NCI-H2107 (cell line): ENCODE results near the gene CLDN16.

ENCODE experiments used
- DNase-seq: peaks from one replicate; lab custom pipeline; 2025; lab: John Stamatoyannopoulos, UW

The CLDN16 gene

DNA sequence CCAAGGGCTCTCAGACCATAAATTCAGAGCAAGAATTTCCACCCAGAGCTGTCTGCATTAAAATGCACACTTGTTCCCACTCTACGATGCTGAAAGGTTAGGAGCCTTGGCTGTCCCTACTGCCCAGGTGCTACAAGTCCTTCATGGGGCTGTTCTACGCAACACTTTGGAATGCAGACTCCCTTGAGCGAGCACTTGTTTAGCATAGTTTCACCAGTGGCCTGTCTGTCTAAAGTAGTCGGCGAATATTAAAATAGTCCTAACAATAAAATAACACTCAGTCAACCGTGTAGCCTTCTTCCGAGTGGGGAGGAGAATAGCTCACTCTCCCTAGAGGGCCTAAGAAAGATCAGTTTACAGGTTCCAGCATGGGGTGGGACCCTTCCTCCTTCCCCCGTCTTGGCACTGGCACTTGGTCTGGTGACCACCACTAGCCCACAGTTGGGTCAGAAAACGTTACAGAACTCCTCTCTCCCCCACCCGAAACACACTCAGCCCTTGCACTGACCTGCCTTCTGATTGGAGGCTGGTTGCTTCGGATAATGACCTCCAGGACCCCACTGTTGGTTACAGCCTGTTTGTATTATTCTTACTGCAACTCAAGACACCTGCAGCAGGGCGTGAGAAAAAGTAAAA is at the start of gene CLDN16:
TSS of gene CLDN16 (plus strand) at position 586 of the 636 bp plus-strand sequence. CDS start 167 bp downstream, outside the sequence.
- no peak for DNase-seq

DNA sequence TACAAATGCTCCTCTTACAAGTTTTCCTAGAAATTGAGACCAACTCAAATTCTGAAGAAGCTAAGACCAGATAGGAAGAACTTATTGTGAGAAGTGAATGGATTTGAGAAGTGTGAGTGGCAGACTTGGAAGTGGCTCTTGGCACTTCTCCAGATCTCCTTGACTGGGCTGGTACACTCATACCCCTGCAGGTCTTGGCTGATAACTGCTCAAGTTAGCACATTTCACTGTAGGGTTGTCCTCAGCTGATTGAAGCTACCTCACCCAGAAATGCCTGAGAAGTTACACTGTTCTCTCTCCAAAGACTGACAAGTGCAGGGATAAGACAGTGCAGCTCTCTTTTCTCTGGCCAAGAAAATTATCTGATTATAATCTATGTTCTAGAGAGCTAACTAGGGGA is 49.2 kb upstream of the CLDN16 start:
- no peak for DNase-seq

DNA sequence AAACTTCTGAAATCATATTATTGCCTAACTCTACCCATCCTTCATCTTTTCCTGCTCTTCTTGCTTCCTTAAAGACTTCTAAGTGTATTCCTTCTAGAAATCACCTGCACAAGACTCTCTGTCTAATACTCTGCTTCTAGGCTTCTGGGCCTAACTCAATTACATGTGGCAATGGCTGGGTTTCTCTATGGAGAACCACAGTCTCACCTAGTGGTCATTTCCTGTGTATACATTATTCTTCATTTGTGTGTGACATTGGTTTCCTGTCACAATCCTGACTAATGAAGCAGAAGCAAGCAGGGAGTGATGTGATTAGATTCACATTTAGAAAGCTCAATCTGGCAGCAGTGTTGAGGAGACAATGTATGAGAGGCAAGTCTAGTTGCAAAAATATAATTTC is 48.8 kb upstream of the CLDN16 start:
- no peak for DNase-seq

GRCh38 chr3:190340071-190340470 is 47.9 kb upstream of the CLDN16 start:
- no peak for DNase-seq

- no peak for DNase-seq
These were observed 42.7 kb upstream of the CLDN16 start for GRCh38 chr3:190345027-190345821.

DNA sequence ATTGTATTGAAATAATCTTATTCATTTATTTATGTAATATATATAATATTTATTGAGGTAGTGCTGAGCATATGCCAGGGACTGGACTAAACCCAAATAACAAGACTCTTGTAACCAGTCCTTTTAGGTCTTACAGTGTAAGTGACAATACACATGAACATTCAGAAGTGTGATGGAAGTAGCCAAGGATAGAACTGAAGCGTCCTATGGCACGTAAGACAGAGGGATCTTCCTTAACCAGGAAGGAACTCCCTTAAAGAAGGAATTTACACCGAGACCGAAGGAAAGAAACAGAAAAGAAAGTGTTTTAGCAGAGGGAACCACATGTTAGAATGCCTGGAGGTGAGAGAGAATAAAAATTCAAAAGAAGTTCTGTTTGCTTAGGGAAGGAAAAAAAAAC is 42.1 kb upstream of the CLDN16 start:
- no peak for DNase-seq

- no peak for DNase-seq
These were observed 41.4 kb upstream of the CLDN16 start for GRCh38 chr3:190346541-190346940.

GRCh38 chr3:190352861-190353457 is 35.0 kb upstream of the CLDN16 start:
- no peak for DNase-seq

- no peak for DNase-seq
These were observed 31.7 kb upstream of the CLDN16 start for GRCh38 chr3:190356246-190356645.

GRCh38 chr3:190357468-190357867 is 30.5 kb upstream of the CLDN16 start:
- DNase-seq: no peak

GRCh38 chr3:190359813-190360212 is 28.1 kb upstream of the CLDN16 start:
- no peak for DNase-seq

- no peak for DNase-seq
These were observed 27.7 kb upstream of the CLDN16 start for GRCh38 chr3:190360228-190360627.

DNA sequence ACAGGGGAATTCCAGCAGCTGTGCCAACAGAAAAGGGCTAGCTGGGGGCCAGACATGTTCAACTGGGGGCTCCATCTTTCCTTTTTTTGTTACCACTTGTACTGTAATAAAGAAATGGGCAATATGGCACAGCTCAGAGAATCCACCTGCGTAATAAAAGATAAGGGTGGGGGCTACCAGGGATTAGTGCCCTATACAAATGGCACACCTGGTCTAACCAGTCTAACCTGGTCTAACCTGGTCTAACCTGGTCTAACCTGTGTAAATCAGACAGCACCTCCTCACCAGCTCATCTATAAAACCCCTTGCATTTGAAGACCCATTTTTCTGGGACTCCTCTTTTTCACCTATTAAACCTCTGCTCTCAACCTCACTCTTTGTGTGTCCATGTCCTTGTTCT is 26.2 kb upstream of the CLDN16 start:
- no peak for DNase-seq

DNA sequence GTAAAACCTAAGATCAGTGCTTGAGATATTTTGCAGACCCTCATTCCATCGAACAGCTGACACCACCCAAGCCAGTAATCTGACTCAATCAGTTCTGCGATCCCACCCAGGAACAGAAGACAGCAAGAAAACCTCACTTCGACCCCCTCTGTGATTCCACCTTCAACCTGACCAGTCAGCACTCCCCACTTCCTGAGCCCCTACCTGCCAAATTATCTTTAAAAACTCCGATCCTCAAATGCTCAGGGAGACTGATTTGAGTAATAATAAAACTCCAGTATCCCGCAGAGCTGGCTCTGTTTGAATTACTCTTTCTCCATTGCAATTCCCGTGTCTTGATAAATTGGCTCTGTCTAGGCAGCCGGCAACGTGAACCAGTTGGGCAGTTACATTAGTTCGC is 25.7 kb upstream of the CLDN16 start:
- no peak for DNase-seq

GRCh38 chr3:190366133-190366532 is 21.8 kb upstream of the CLDN16 start:
- no peak for DNase-seq

DNA sequence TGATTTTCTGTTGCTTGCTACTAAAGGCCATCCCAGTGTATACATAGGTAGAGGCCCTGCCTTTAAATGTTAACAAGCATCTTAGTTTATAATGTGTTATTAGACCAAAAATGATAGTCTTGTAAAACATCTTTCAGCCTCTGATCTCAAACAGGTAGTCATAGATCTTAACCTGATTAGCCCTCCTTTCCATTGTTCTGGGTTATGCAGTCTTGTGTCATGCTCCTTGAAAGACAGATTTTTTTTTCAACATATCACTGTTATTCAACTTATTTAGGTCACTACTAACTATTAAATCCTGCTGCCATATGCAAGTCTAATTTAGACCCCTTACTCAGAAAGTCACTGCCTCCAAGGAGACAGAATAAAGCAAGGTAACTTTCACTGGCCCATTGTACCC is 19.1 kb upstream of the CLDN16 start:
- no peak for DNase-seq

DNA sequence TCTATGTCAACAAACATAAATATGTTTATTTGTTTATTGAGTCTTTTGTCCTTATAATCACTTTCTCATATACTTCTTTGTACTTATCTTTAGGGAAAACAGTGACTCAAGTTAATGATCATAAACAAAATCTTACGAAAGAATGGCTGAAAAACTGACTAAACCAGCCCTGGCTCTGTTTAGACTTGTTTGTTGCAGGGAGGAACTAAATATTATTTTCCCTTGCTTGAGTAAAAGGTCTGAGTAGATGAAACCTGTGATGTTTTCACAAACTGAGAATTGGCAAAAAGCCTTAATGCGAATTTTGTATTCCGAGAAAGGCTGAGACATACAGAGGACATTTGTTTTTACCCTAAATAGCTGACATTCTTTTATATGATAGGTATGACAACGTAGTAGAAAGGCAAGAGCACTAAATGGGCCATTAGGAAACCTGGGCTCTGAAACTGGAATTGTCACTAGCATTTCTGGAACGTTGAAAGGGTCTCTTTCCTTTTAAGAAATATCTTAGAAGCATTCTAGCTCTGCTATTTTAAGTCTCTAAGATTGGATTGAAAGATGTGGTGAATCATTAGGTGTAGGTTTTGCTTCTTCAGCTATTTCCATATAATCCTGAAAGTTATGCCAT is 18.2 kb upstream of the CLDN16 start:
- DNase-seq: no peak

- DNase-seq: no peak
These were observed 17.6 kb upstream of the CLDN16 start for GRCh38 chr3:190370369-190370768.

DNA sequence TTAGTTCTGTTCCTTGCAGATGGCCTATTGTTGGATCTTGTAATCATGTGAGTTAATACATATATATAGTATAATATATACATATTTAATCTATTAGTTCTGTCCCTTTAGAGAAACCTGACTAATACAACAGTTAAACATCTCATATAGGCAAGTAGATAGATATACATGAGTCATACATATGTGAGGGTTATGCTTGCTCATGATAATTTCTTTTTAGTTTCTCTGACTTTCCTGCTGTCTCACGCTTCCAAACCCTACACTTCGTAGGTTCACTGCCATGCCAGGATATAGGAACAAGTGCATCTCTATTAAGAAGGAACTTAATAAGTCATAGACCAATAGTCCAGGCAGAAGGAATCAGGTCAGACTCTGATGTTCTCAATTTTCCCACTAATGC is 16.8 kb upstream of the CLDN16 start:
- no peak for DNase-seq

GRCh38 chr3:190375246-190375645 is 12.7 kb upstream of the CLDN16 start:
- no peak for DNase-seq

DNA sequence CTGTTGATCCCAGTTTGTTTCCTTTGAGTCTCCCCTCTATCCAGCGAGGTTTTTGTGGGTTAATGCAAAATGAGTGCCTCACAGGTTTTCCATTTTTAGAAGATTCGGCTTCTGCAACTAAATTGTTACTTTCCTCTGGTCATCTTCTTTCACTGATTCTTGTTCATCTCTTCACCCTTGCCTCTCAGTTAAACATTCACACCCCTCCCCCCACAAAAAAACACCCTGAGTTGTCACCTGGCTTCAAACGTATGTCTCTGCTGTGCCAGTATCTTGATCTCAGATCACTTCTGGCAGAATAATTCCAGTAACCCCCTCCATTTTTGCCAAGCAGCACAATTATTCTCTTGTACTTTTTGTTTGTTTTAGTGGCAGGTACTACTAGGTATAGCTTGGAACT is 12.3 kb upstream of the CLDN16 start:
- no peak for DNase-seq

DNA sequence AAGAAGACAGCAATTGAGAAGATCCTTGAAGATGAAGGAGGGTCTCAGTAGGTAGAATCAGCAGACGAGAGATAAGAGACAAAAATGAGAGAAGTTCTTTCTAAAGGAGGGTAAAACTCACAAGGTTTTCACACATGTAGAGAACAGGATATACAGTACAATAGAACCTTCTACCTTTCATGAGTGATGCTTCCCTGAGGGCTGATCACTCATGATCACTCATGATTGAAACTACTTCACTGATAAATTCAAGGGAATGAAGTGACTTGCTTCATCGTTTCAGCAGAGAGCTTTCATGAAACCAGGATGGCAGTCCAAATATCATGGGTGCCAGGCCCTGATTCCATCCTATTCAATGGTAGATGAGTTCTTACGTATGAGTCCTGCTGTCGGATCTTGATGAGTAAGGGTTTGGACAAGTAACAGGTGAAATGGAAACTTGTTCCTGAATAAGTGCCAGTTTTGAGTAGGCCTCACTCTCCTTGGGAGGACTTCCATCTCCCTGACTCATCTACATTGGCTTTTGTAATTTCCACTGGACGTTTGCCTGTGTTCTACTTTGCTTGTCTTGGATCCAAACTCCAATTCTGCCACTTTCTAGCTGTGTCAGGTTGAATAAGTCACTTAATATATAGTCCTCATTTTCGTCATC is 9.6 kb upstream of the CLDN16 start:
- no peak for DNase-seq
